Retinal pigment epithelial cell (primary cell): Measurements from ENCODE around the gene SINHCAF.
"Not testable (repeated sequence)": the region's sequence is repeated elsewhere in the genome, so short reads cannot be mapped to it uniquely, and the experiment has no call there.

Experiments used
- DNase-seq: peaks from one replicate; pipeline ENCODE4 v3.0.0-alpha.2; 2010; ENCODE audit warnings: low read depth
- H3K4me3 ChIP-seq: 2 replicates; pipeline ENCODE4 v1.5.1; 2011; ENCODE audit warnings: mild to moderate bottlenecking, low read length, control low read depth, moderate library complexity
- TF ChIP-seq, protein P1 (sequence below): conservative IDR thresholded peaks from 2 replicates; pipeline ENCODE4 v1.5.1; 2011; ENCODE audit warnings: low read depth, low read length, control low read depth, inconsistent platforms

SINHCAF gene

DNA sequence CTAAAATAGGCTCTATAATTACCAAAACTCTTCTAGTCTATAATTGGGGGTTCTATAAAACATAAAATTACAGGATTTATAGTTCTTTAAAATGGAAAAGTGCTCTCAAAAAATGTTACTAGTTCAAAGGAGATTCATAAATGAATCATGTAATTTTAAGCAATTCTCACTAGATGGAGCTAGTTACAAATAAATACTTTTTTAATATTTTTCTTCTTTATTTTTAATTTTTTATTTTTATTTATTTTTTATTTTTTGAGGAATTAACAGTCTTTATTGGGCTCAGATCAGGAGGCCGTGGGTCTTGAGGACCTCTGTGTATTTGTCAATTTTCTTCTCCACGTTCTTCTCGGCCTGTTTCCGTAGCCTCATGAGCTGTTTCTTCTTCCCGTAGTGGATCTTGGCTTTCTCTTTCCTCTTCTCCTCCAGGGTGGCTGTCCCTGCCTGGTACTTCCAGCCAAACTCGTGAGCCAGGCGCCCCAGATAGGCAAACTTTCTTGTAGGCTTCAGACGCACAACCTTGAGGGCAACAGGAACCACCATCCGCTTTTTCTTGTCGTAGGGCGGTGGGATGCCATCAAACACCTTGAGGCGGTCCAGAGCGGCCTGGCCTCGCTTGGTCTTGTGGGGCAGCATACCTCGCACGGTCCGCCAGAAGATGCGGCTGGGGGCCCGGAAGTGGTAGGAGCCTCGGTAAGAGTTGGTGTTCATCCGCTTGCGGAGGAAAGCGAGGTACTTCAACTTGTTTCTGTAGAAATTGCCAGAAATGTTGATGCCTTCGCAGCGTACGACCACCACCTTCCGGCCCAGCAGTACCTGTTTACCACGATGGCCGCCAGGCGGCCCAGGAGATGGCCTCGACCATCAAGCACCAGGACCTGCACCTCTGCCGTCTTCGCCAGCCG is 74.0 kb downstream of the SINHCAF start:
- TF ChIP-seq, protein P1, sequence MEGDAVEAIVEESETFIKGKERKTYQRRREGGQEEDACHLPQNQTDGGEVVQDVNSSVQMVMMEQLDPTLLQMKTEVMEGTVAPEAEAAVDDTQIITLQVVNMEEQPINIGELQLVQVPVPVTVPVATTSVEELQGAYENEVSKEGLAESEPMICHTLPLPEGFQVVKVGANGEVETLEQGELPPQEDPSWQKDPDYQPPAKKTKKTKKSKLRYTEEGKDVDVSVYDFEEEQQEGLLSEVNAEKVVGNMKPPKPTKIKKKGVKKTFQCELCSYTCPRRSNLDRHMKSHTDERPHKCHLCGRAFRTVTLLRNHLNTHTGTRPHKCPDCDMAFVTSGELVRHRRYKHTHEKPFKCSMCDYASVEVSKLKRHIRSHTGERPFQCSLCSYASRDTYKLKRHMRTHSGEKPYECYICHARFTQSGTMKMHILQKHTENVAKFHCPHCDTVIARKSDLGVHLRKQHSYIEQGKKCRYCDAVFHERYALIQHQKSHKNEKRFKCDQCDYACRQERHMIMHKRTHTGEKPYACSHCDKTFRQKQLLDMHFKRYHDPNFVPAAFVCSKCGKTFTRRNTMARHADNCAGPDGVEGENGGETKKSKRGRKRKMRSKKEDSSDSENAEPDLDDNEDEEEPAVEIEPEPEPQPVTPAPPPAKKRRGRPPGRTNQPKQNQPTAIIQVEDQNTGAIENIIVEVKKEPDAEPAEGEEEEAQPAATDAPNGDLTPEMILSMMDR = peak; percentile 16
- not testable (repeated sequence) for DNase-seq, H3K4me3 ChIP-seq

GRCh38 chr12:31250179-31250578 is 75.8 kb downstream of the SINHCAF start:
- no peak for DNase-seq
- H3K4me3 ChIP-seq = no peak overlapping the region
- TF ChIP-seq, protein P1 = no peak

GRCh38 chr12:31249356-31249755 is 76.6 kb downstream of the SINHCAF start:
- no peak overlapping the region for H3K4me3 ChIP-seq
- TF ChIP-seq, protein P1 = no peak
- no peak for DNase-seq

- DNase-seq = no peak
- H3K4me3 ChIP-seq = no peak overlapping the region
- TF ChIP-seq, protein P1 = no peak
These were observed 77.1 kb downstream of the SINHCAF start for GRCh38 chr12:31248815-31249214.

GRCh38 chr12:31248337-31248736 is 77.6 kb downstream of the SINHCAF start:
- DNase-seq = no peak
- TF ChIP-seq, protein P1 = no peak
- H3K4me3 ChIP-seq = no peak overlapping the region

- TF ChIP-seq, protein P1 = no peak
- no peak overlapping the region for H3K4me3 ChIP-seq
- DNase-seq = peak; percentile 83
These were observed 79.5 kb downstream of the SINHCAF start for GRCh38 chr12:31246470-31246850.
